HepG2 (cell line): ENCODE data around the gene BCAS3. TPM values are rescaled to one million over a fixed set of nuclear protein-coding genes. Genes with fewer than 3 reads are reported as not detected.

Experiments used
- ARNTL ChIP-seq: sonication (generic); formaldehyde crosslinking; IDR thresholded peaks from 2 replicates; pipeline ENCODE4 v1.4.0; 2020; ENCODE audit warnings: mild to moderate bottlenecking, missing genetic modification reagents
- ATAD3A ChIP-seq: sonication (generic); formaldehyde crosslinking; IDR thresholded peaks from 2 replicates; pipeline ENCODE4 v1.4.0; 2020; ENCODE audit warnings: missing genetic modification reagents
- BRCA1 ChIP-seq: sonication (generic); formaldehyde crosslinking; IDR thresholded peaks from 2 replicates; pipeline ENCODE4 v1.4.0; 2020; ENCODE audit warnings: missing genetic modification reagents
- CCDC6 ChIP-seq: sonication (generic); formaldehyde crosslinking; IDR thresholded peaks from 2 replicates; pipeline ENCODE4 v1.8.1; 2022; ENCODE audit warnings: mild to moderate bottlenecking, missing genetic modification reagents, moderate library complexity
- DR1 ChIP-seq: sonication (generic); formaldehyde crosslinking; IDR thresholded peaks from 2 replicates; pipeline ENCODE4 v1.8.0; 2021; ENCODE audit warnings: mild to moderate bottlenecking, missing genetic modification reagents, inconsistent platforms
- JDP2 ChIP-seq: sonication (generic); formaldehyde crosslinking; IDR thresholded peaks from 2 replicates; pipeline ENCODE4 v1.8.1; 2022; ENCODE audit warnings: missing genetic modification reagents, borderline replicate concordance
- MAF1 ChIP-seq: sonication (generic); formaldehyde crosslinking; IDR thresholded peaks from 2 replicates; pipeline ENCODE4 v1.5.0; 2020; ENCODE audit warnings: missing genetic modification reagents, borderline replicate concordance
- NFRKB ChIP-seq: fragments of 450-650 bp; IDR thresholded peaks from 2 replicates; pipeline ENCODE4 v1.6.1; 2017
- NONO ChIP-seq, 2 experiments: fragments of 450-650 bp in 1 of 2; sonication (generic) in 1 of 2; formaldehyde crosslinking in 1 of 2; IDR thresholded peaks in 1 of 2; conservative IDR thresholded peaks in 1 of 2; 2 replicates each; pipeline versions ENCODE4 v1.6.1 to v1.8.0; 2017 to 2022; ENCODE audit warnings: mild to moderate bottlenecking in 1 of 2, missing genetic modification reagents in 1 of 2, moderate library complexity in 1 of 2
- NPAS2 ChIP-seq: sonication (generic); formaldehyde crosslinking; IDR thresholded peaks from 2 replicates; pipeline ENCODE4 v1.8.0; 2022; ENCODE audit warnings: mild to moderate bottlenecking, missing genetic modification reagents, borderline replicate concordance
- NR0B2 ChIP-seq: sonication (generic); formaldehyde crosslinking; IDR thresholded peaks from 2 replicates; pipeline ENCODE4 v1.4.0; 2020; ENCODE audit warnings: mild to moderate bottlenecking, missing genetic modification reagents
- UBTF ChIP-seq: sonication (generic); formaldehyde crosslinking; IDR thresholded peaks from 2 replicates; pipeline ENCODE4 v1.4.0; 2020; ENCODE audit warnings: mild to moderate bottlenecking, missing genetic modification reagents
- ZC3H4 ChIP-seq: sonication (generic); formaldehyde crosslinking; IDR thresholded peaks from 2 replicates; pipeline ENCODE4 v1.4.0; 2020; ENCODE audit warnings: missing genetic modification reagents, borderline replicate concordance
- ZNF556 ChIP-seq: sonication (generic); formaldehyde crosslinking; IDR thresholded peaks from 2 replicates; pipeline ENCODE4 v1.4.0; 2020; ENCODE audit warnings: mild to moderate bottlenecking, missing genetic modification reagents, borderline replicate concordance
- ZNF646 ChIP-seq: sonication (generic); formaldehyde crosslinking; IDR thresholded peaks from 2 replicates; pipeline ENCODE4 v1.9.0; 2021; ENCODE audit warnings: mild to moderate bottlenecking, missing genetic modification reagents
- ZSCAN31 ChIP-seq: sonication (generic); formaldehyde crosslinking; IDR thresholded peaks from 2 replicates; pipeline ENCODE4 v1.5.0; 2020; ENCODE audit warnings: low read depth, mild to moderate bottlenecking, missing genetic modification reagents
- polyA plus RNA-seq, 8 experiments: library from polyadenylated mRNA; depleted of rRNA in 3 of 8; stranded (reverse) in 7 of 8; unstranded in 1 of 8; fragments of >200 nt; fragmentation: Illumina TruSeq in 4 of 8; extraction: Trizol in 4 of 8; gene quantifications; 2 replicates each; pipeline versions ENCODE4 v1.2.1 to v1.2.3, GENCODE V29; 2011 to 2016; ENCODE audit warnings: low read depth in 4 of 8, missing spikeins in 1 of 8, mixed read lengths in 1 of 8; ENCODE audit not compliant: insufficient read depth in 1 of 8
- total RNA-seq, 5 experiments: library from RNA; depleted of rRNA; stranded (reverse); fragments of >200 nt; fragmentation: Illumina TruSeq; extraction: Trizol; gene quantifications; 2 replicates each; pipeline ENCODE4 v1.2.3, GENCODE V29; 2016; ENCODE audit warnings: low read depth in 1 of 5

Gene BCAS3
- total and polyA plus RNA-seq, 2 of the 13 experiments (the other 11 are each of a cell fraction or from before 2014, with no cell fraction given), result 10.7 to 11.2 TPM

GRCh38 chr17:61366715-61367413, 689.2 kb downstream of the BCAS3 start (continued):
- peak; percentile 85 for TF ChIP-seq DR1 (CRISPR knock-in tag)
- no peak for TF ChIP-seq ZC3H4 (CRISPR knock-in tag)
- TF ChIP-seq JDP2, result no peak
- peak; percentile 68 for TF ChIP-seq CCDC6 (CRISPR knock-in tag)
- TF ChIP-seq ZNF646 (CRISPR knock-in tag), result peak; percentile 58; the same call in 1 of the 2 replicates
- TF ChIP-seq ATAD3A (CRISPR knock-in tag), result no peak
- peak; percentile 80; the same call in 1 of the 2 replicates for TF ChIP-seq MAF1 (CRISPR knock-in tag)
- TF ChIP-seq NPAS2 (CRISPR knock-in tag), result no peak
- no peak; the same call in 1 of the 2 replicates for TF ChIP-seq ZNF556 (CRISPR knock-in tag)
- TF ChIP-seq NONO (IDR thresholded peaks at IDR 0.05), result no peak
- TF ChIP-seq NONO (CRISPR knock-in tag; conservative IDR thresholded peaks at IDR 0.05), result 0 out of 2 replicates have a peak, but pooled peaks have one; percentile 29
- TF ChIP-seq UBTF (CRISPR knock-in tag), result peak; percentile 84
- no peak for TF ChIP-seq NFRKB
- TF ChIP-seq ZSCAN31 (CRISPR knock-in tag), result peak; percentile 70
- TF ChIP-seq ARNTL (CRISPR knock-in tag), result no peak
- TF ChIP-seq BRCA1 (CRISPR knock-in tag), result peak; percentile 72; the same call in 1 of the 2 replicates
- TF ChIP-seq NR0B2 (CRISPR knock-in tag), result no peak; the same call in 1 of the 2 replicates
